SK-N-SH (cell line): Measurements from ENCODE around the gene MAMDC2.
"Not testable (repeated sequence)": the region's sequence is repeated elsewhere in the genome, so short reads cannot be mapped to it uniquely, and the experiment has no call there.

ENCODE experiments used
- CTCF ChIP-seq: fragments of 200-600 bp; sonication (generic); IDR thresholded peaks from 2 replicates; pipeline ENCODE4 v1.6.1; 2017; ENCODE audit warnings: antibody characterized with exemption, mild to moderate bottlenecking, moderate library complexity
- POLR2AphosphoS5 ChIP-seq: IDR thresholded peaks from 2 replicates; pipeline ENCODE4 v1.6.1; 2012; ENCODE audit warnings: low read depth, low read length
- TAF1 ChIP-seq: IDR thresholded peaks from 2 replicates; pipeline ENCODE4 v1.6.1; 2012; ENCODE audit warnings: low read depth, mild to moderate bottlenecking, low read length, moderate library complexity, borderline replicate concordance

GRCh38 chr9:70234208-70234607 lies 190.6 kb downstream of the MAMDC2 start:
- not testable (repeated sequence) for TF ChIP-seq CTCF, POLR2AphosphoS5, TAF1
